GM13976 (cell line): ENCODE measurements around the gene ANKRD13C.

Experiments
- DNase-seq: peaks from one replicate; pipeline ENCODE4 v3.0.0; 2012; ENCODE audit warnings: low spot score
- in situ Hi-C: fragments of 300-500 bp; cut with MboI; formaldehyde crosslinking; loops from one replicate; pipeline ENCODE4 v1.12.0; 2022; ENCODE audit warnings: low sequenced_read_pairs, mixed read lengths, inconsistent platforms; ENCODE audit not compliant: unreplicated experiment
- TF ChIP-seq, protein P1 (sequence below): IDR thresholded peaks from 2 replicates; pipeline ENCODE4 v1.5.1; 2012; ENCODE audit warnings: borderline replicate concordance, mild to moderate bottlenecking; ENCODE audit not compliant: insufficient read depth; ENCODE audit errors: extremely low read depth, missing control alignments, control extremely low read depth

Gene ANKRD13C

DNA sequence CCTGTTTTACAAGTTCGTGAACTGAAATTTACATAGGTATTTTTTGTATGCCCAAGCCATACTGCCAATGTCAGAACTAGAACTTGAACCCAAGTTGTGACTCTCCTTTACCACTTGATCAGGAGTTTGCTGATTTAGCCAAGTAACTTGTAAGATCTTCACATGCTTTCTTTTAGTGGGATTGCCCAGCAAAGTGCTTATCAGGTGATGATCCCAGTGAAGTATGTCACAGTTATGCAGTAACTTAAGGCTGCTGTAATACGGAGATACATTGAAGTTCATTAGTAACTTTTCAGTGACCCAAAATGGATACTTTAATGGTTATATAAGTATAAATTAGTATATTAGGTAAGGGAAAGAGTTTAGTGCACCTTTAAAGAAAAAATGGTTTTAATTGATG lies 129.6 kb downstream of the ANKRD13C start:
- in situ Hi-C loops, result no loop called here
- TF ChIP-seq, protein P1, sequence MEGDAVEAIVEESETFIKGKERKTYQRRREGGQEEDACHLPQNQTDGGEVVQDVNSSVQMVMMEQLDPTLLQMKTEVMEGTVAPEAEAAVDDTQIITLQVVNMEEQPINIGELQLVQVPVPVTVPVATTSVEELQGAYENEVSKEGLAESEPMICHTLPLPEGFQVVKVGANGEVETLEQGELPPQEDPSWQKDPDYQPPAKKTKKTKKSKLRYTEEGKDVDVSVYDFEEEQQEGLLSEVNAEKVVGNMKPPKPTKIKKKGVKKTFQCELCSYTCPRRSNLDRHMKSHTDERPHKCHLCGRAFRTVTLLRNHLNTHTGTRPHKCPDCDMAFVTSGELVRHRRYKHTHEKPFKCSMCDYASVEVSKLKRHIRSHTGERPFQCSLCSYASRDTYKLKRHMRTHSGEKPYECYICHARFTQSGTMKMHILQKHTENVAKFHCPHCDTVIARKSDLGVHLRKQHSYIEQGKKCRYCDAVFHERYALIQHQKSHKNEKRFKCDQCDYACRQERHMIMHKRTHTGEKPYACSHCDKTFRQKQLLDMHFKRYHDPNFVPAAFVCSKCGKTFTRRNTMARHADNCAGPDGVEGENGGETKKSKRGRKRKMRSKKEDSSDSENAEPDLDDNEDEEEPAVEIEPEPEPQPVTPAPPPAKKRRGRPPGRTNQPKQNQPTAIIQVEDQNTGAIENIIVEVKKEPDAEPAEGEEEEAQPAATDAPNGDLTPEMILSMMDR, result no peak
- DNase-seq, result no peak

DNA sequence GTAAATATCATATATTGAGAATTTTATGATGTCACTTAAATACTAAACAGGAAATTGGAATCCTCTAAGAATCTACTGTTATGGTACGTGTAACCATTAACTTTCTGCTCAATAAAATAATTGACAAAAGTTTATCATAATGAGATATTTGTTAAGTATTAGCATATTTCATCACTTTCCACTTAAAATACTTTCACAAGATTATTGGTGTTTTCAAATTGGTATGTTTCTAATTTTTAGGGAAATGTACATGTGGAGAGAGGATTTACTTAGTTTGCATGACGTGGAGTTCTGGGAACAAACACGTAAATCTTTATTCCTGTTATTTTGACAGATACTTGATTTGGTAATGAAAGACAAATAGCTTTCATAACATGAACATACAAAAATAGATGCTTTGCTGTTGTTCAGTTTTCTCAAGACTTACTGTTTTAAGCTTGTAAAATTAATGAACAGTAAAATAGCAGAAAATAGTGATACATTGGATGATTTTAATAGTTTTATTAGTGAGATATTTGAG lies 131.7 kb downstream of the ANKRD13C start:
- TF ChIP-seq, protein P1, result no peak
- DNase-seq, result no peak
- in situ Hi-C loops, result no loop called here

DNA sequence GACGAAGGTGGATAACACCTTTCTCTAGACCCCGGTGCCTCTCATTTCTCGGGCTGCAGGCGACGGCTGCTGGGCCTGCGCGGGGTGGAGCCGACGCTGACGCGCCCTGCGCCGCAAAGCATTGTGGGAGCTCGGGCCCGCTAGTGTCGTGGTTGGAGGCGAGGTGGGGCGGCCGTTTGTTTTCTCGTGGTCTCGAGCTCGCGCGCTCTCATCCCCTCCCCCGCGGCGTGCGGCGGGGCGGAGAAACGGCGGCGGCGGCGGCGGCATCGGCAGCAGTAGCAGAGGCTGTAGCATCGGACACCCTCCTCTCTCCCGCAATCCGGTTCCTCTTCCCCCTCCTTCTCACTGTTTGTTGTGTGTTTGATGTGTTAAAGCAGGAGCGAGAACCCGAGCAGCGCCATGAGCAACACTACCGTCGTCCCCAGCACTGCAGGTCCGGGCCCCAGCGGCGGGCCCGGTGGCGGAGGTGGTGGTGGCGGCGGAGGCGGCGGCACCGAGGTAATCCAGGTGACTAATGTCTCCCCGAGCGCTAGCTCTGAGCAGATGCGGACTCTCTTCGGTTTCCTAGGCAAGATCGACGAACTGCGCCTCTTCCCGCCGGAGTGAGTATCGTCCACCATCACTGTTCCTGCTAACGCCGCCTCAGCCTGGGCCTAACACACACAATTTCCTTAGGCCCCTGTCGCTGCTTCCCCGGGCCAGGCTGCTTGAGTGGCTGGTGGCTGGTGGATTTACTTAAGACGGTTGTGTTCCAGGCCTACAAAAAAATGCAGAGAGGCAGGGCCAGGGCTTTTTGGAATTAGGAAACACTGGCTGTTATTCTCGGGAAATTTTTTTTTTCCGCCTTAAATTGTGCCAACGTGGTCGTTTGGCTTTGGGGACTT lies 133.0 kb downstream of the ANKRD13C start, which contains the start of gene SRSF11:
Gene SRSF11 (plus strand): TSS at position 143 of the 884 bp plus-strand sequence. CDS start 257 bp downstream, at position 400.
- peak; percentile 94 for DNase-seq
- TF ChIP-seq, protein P1, result no peak
- in situ Hi-C loops, result no loop called here

DNA sequence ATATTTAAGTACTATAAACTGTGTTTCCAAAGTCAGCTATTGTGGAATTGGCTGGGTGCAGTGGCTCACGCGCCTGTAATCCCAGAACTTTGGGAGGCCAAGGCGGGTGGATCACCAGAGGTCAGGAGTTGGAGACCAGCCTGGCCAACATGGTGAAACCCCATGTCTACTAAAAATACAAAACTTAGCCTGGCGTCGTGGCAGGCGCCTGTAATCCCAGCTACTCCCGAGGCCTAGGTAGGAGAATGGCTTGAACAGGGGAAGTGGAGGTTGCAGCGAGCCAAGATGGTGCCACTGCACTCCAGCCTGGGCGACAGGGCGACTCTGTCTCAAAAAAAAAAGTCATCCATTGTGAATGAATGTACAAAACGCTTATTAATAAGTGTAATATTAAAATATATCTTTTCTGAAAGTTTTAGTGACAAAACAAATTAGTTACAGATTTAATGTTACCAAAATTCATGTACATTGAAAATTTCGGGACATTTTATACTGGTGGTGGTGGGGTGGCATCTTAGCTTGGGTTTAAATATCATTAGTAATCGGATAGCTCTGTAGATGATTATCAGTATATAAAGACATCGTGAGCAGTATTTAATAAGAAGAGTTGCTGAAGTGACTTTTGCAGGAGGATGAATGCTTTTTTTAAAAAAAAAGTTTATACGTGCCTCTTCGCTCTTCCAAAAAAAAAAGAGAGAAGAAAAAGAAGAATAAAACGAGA lies 133.8 kb downstream of the ANKRD13C start:
- TF ChIP-seq, protein P1, result no peak
- in situ Hi-C loops, result no loop called here
- DNase-seq, result no peak

DNA sequence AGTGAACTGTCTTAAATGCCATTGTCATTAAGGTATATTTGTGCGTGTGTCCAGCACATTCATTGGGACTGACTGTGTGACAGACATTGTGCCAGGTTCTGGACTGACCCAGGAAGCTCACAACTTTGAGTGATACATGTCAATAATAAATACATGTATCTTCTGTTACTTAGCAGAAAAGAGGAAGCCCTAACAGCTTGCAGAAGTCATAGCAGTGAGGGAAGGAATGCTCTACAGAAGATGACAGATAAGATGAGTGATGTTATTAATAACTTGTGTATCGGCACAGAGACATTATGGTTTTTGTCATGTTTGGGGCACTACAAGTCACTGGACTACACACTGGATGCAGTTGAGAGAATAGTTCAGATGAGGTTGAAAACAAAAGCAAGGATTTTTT lies 134.5 kb downstream of the ANKRD13C start:
- DNase-seq, result no peak
- TF ChIP-seq, protein P1, result no peak
- in situ Hi-C loops, result no loop called here

DNA sequence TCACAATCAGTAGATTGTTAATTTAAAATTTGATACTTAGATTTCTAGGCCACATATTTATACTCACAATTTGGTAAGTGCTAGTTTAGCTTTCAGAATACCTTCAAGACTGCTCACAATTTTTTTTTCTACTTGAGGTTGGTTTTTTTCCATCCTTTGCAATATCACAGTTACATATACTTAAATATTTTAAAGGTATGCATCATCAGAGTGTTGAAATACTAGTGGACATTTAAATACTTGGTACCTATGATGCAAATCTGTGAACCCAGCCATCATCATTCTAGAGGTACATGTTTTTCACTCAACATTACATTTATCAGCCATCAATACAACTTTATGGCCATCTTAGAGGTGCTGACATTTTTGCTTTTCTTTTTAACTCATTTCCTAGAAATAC lies 143.0 kb downstream of the ANKRD13C start:
- in situ Hi-C loops, result no loop called here
- TF ChIP-seq, protein P1, result no peak
- no peak for DNase-seq
